HL-60 (cell line): ENCODE results near the gene ECEL1.

Experiments
- POLR2AphosphoS5 ChIP-seq: IDR thresholded peaks from 2 replicates; pipeline ENCODE4 v1.6.1; 2012; ENCODE audit warnings: low read depth
- TF ChIP-seq, protein P1 (sequence below): IDR thresholded peaks from one replicate; pipeline ENCODE4 v1.5.1; 2011; ENCODE audit warnings: low read length, control low read depth, inconsistent platforms; ENCODE audit not compliant: insufficient read depth

DNA sequence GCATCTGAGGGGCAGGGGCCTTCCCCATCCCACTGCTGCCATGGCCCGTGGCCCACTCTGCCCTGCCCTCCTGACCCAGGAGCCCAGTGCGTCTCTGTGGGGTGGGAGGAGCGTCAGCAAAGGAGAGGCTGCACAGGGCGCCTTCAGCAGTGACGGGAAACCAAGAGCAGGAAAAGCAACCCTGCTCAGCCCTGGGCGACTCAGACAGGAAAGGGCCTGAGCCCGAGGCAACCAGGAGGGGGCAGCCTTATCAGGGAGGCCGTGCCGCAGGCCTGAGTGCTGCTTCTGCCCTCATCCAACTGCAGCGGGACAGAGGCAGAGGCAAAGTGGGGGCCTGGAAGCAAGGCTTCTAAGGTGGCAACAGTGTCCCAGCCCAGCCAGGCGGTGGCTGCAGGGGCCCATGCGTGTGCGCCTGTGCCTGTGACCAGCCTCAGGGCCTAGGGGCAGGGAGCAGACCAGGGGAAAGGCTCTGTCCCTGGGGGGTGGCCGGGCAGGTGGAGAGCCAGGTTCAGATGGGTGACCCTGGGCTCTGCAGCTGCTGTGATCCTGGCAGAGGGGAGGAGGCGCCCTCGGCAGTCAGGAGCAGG, 54.9 kb downstream of the ECEL1 start:
- TF ChIP-seq, protein P1, sequence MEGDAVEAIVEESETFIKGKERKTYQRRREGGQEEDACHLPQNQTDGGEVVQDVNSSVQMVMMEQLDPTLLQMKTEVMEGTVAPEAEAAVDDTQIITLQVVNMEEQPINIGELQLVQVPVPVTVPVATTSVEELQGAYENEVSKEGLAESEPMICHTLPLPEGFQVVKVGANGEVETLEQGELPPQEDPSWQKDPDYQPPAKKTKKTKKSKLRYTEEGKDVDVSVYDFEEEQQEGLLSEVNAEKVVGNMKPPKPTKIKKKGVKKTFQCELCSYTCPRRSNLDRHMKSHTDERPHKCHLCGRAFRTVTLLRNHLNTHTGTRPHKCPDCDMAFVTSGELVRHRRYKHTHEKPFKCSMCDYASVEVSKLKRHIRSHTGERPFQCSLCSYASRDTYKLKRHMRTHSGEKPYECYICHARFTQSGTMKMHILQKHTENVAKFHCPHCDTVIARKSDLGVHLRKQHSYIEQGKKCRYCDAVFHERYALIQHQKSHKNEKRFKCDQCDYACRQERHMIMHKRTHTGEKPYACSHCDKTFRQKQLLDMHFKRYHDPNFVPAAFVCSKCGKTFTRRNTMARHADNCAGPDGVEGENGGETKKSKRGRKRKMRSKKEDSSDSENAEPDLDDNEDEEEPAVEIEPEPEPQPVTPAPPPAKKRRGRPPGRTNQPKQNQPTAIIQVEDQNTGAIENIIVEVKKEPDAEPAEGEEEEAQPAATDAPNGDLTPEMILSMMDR: peak; percentile 0
- TF ChIP-seq POLR2AphosphoS5: no peak
